CD4-positive, CD25-positive, alpha-beta regulatory T cell (primary cell): ENCODE measurements around the gene DBT. TPM values are rescaled to one million over a fixed set of nuclear protein-coding genes. Genes with fewer than 3 reads are reported as not detected.
A peak's percentile ranks its signal among the peaks of the same experiment; 100 is the strongest.

Source experiments
- ATAC-seq, 2 donors: fragments of 150-1000 bp; cut with Tn5 transposase; one replicate each; pipeline ENCODE4 v1.10.0; 2021; ENCODE audit warnings: low read depth in 2 of 2, moderate number of reproducible peaks in 2 of 2, moderate library complexity in 1 of 2
- DNase-seq, 3 donors: peaks; one replicate each; pipeline versions ENCODE4 v3.0.0 to v3.0.0-alpha.2; 2012 to 2022; ENCODE audit warnings: mixed read lengths in 1 of 3
- H3K27ac ChIP-seq: one replicate; pipeline ENCODE4 v1.7.0; 2013; ENCODE audit warnings: mild to moderate bottlenecking, low read length; ENCODE audit not compliant: insufficient read depth, poor library complexity, severe bottlenecking
- H3K27me3 ChIP-seq: one replicate; pipeline ENCODE4 v1.7.0; 2013; ENCODE audit warnings: low read length; ENCODE audit not compliant: control insufficient read depth, insufficient read depth
- H3K36me3 ChIP-seq: one replicate; pipeline ENCODE4 v1.7.0; 2013; ENCODE audit warnings: mild to moderate bottlenecking, low read length, moderate library complexity; ENCODE audit not compliant: control insufficient read depth, insufficient read depth
- H3K4me1 ChIP-seq: 2 replicates; pipeline ENCODE4 v1.7.0; 2013; ENCODE audit warnings: mild to moderate bottlenecking, low read length; ENCODE audit not compliant: insufficient read depth, control insufficient read depth, poor library complexity, severe bottlenecking
- H3K4me3 ChIP-seq: one replicate; pipeline ENCODE4 v1.7.0; 2013; ENCODE audit warnings: low read depth, mild to moderate bottlenecking, low read length, moderate library complexity
- H3K9me3 ChIP-seq, 2 experiments: 1 replicate in 1 of 2; 2 replicates in 1 of 2; pipeline ENCODE4 v1.7.0; 2013; ENCODE audit warnings: low read length in 2 of 2, mild to moderate bottlenecking in 1 of 2, moderate library complexity in 1 of 2; ENCODE audit not compliant: control insufficient read depth in 2 of 2
- H3K27ac Mint-ChIP-seq, 3 donors: one replicate each; pipeline ENCODE4 v1.8.0; 2020 to 2022; ENCODE audit warnings: mild to moderate bottlenecking in 3 of 3, mixed read lengths in 3 of 3, moderate library complexity in 2 of 3
- H3K27me3 Mint-ChIP-seq: one replicate; pipeline ENCODE4 v1.8.0; 2022; ENCODE audit warnings: mild to moderate bottlenecking, mixed read lengths
- H3K36me3 Mint-ChIP-seq: one replicate; pipeline ENCODE4 v1.8.0; 2020; ENCODE audit warnings: mixed read lengths
- H3K4me1 Mint-ChIP-seq, 4 donors: one replicate each; pipeline ENCODE4 v1.8.0; 2020 to 2022; ENCODE audit warnings: mixed read lengths in 4 of 4, mild to moderate bottlenecking in 1 of 4
- H3K4me3 Mint-ChIP-seq, 4 donors: one replicate each; pipeline ENCODE4 v1.8.0; 2020 to 2022; ENCODE audit warnings: mild to moderate bottlenecking in 4 of 4, mixed read lengths in 4 of 4, moderate library complexity in 3 of 4
- H3K9me3 Mint-ChIP-seq, 7 donors: one replicate each; pipeline ENCODE4 v1.8.0; 2020 to 2022; ENCODE audit warnings: mixed read lengths in 7 of 7, mild to moderate bottlenecking in 3 of 7, moderate library complexity in 2 of 7
- polyA plus RNA-seq, 4 donors: library from polyadenylated mRNA; unstranded; fragments of 300-500 nt; fragmentation: Illumina TruSeq; gene quantifications; one replicate each; pipeline ENCODE4 v1.2.3, GENCODE V29; 2021
- total RNA-seq: library from RNA; stranded (reverse); gene quantifications from one replicate; pipeline ENCODE4 v1.2.3, GENCODE V29; 2022

The DBT gene
- total and polyA plus RNA-seq, 5 donors from 2014 or later, result 3.4 to 10.0 (median 5.5) TPM

DNA sequence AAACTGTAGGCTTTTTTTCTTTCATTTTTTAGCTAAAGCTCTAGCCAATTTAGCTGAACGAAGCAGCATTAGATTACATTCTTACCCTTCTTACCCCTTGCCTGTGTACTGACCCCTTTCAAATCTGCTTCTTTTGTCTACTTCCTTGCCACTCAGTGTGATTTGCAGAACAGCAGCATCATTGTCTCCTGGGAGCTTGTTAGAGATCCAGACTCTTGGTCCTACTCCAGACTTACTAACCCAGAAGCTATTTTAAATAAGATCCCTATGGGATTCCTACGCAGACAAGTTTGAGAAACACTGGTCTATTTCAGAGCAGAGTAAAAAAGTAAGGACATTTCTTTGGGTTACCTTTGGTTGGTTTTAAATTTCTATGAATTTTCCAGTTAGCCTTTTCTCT is 85.4 kb downstream of the DBT start:
- Histone ChIP-seq H3K36me3 (no peaks in the 10 kb centered on the region), H3K9me3 (no peaks in the 10 kb centered on the region), H3K27me3 (no peaks in the 10 kb centered on the region), H3K27ac (no peak overlapping the region), H3K4me3 (no peak overlapping the region), H3K4me1 (no peaks in the 10 kb centered on the region)
- Mint-ChIP-seq H3K27me3 (no peaks in the 10 kb centered on the region), H3K27ac (no peak overlapping the region), H3K36me3 (no peaks in the 10 kb centered on the region), H3K9me3 (peaks cover 0 to 2% (median 0%) of the 10 kb centered on the region in 7 donors), H3K4me3 (no peak overlapping the region), H3K4me1 (no peaks in the 10 kb centered on the region)
- ATAC-seq, result no peak
- no peak for DNase-seq

GRCh38 chr1:100162881-100163280 is 86.8 kb downstream of the DBT start:
- Mint-ChIP-seq H3K27me3 (no peaks in the 10 kb centered on the region), H3K9me3 (peaks cover 0 to 2% (median 0%) of the 10 kb centered on the region in 7 donors), H3K4me1 (no peaks in the 10 kb centered on the region), H3K27ac (no peak overlapping the region), H3K36me3 (no peaks in the 10 kb centered on the region), H3K4me3 (no peak overlapping the region)
- ATAC-seq (no peak), DNase-seq (no peak)
- no peaks in the 10 kb centered on the region for H3K9me3 ChIP-seq
- H3K4me3 ChIP-seq, result no peak overlapping the region
- no peaks in the 10 kb centered on the region for H3K27me3 ChIP-seq
- H3K27ac ChIP-seq, result no peak overlapping the region
- H3K36me3 ChIP-seq, result no peaks in the 10 kb centered on the region
- no peaks in the 10 kb centered on the region for H3K4me1 ChIP-seq

- Histone ChIP-seq H3K36me3 (peaks cover 23% of the 10 kb centered on the region), H3K4me3 (no peak overlapping the region), H3K27ac (no peak overlapping the region), H3K9me3 (no peaks in the 10 kb centered on the region), H3K4me1 (no peaks in the 10 kb centered on the region), H3K27me3 (no peaks in the 10 kb centered on the region)
- Mint-ChIP-seq H3K4me3 (no peak overlapping the region), H3K9me3 (no peaks in the 10 kb centered on the region), H3K27me3 (no peaks in the 10 kb centered on the region), H3K27ac (peak overlapping the region in 1 of 3 donors; percentile 40), H3K4me1 (peaks cover 6 to 15% (median 9%) of the 10 kb centered on the region in 4 donors), H3K36me3 (peaks cover 9% of the 10 kb centered on the region)
- ATAC-seq (no peak), DNase-seq (peak in 1 of 3 donors; percentile 5)
Measured at GRCh38 chr1:100152271-100152670, 97.4 kb downstream of the DBT start.

DNA sequence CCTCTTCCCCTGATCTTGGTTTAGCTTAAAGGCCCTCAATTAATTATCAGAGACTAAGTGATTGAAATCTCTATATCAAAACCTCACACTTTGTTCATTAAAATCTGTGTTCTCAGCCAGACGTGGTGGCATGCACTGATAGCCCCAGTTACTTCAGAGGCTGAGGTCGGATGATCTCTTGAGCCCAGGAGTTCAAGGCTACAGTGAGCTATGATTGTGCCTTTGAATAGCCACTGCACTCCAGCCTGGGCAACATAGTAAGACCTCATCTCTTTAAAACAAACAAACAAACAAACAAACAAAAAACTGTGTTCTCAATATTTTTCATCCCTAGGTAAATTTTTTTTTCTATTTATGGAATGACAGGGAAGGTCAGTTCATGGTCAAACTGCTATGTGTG is 98.0 kb downstream of the DBT start:
- Mint-ChIP-seq H3K36me3 (peaks cover 9% of the 10 kb centered on the region), H3K4me3 (no peak overlapping the region), H3K9me3 (no peaks in the 10 kb centered on the region), H3K27me3 (no peaks in the 10 kb centered on the region), H3K4me1 (peaks cover 6 to 15% (median 9%) of the 10 kb centered on the region in 4 donors), H3K27ac (peak overlapping the region in 1 of 3 donors; percentile 40)
- no peak for ATAC-seq
- Histone ChIP-seq H3K9me3 (no peaks in the 10 kb centered on the region), H3K4me3 (no peak overlapping the region), H3K4me1 (no peaks in the 10 kb centered on the region), H3K27me3 (no peaks in the 10 kb centered on the region), H3K36me3 (peaks cover 28% of the 10 kb centered on the region), H3K27ac (no peak overlapping the region)
- DNase-seq, result no peak

GRCh38 chr1:100147875-100148274 is 101.8 kb downstream of the DBT start:
- H3K27ac Mint-ChIP-seq, result peak overlapping the region in 2 of 3 donors; percentile 23 to 80

DNA sequence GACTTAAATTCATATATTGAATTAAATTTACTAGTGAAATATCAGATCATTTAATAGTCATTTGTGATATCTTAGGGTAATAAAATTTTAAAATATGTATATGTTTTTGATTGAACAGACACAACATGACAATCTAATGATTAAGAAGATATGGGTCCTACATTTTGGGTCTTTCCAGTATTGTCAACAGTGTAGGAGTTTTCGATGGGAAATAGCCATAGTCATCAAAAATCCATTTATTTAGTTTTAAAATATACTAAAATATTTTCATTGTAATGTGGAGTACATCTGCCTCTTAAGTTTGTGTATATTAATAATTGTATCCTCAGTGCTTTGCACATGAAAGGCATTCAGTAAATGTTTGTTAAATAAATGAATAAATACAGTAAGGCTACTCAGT is 102.7 kb downstream of the DBT start:
- no peaks in the 10 kb centered on the region for H3K9me3 ChIP-seq
- Mint-ChIP-seq H3K9me3 (no peaks in the 10 kb centered on the region), H3K4me3 (no peak overlapping the region), H3K27ac (no peak overlapping the region), H3K27me3 (no peaks in the 10 kb centered on the region), H3K36me3 (peaks cover 29% of the 10 kb centered on the region), H3K4me1 (peaks cover 5 to 14% (median 8%) of the 10 kb centered on the region in 4 donors)
- ATAC-seq (no peak), DNase-seq (no peak)
- no peak overlapping the region for H3K4me3 ChIP-seq
- no peaks in the 10 kb centered on the region for H3K4me1 ChIP-seq
- H3K36me3 ChIP-seq, result peaks cover 74% of the 10 kb centered on the region
- no peaks in the 10 kb centered on the region for H3K27me3 ChIP-seq
- H3K27ac ChIP-seq, result no peak overlapping the region

More at GRCh38 chr1:100147875-100148274, 101.8 kb downstream of the DBT start:
- Histone ChIP-seq H3K27ac (no peak overlapping the region), H3K4me3 (no peak overlapping the region), H3K9me3 (no peaks in the 10 kb centered on the region), H3K4me1 (no peaks in the 10 kb centered on the region), H3K36me3 (peaks cover 65% of the 10 kb centered on the region), H3K27me3 (no peaks in the 10 kb centered on the region)
- Mint-ChIP-seq H3K4me1 (peaks cover 5 to 21% (median 8%) of the 10 kb centered on the region in 4 donors), H3K4me3 (no peak overlapping the region), H3K9me3 (no peaks in the 10 kb centered on the region), H3K36me3 (peaks cover 23% of the 10 kb centered on the region), H3K27me3 (no peaks in the 10 kb centered on the region)
- DNase-seq, result no peak
- ATAC-seq, result no peak

DNA sequence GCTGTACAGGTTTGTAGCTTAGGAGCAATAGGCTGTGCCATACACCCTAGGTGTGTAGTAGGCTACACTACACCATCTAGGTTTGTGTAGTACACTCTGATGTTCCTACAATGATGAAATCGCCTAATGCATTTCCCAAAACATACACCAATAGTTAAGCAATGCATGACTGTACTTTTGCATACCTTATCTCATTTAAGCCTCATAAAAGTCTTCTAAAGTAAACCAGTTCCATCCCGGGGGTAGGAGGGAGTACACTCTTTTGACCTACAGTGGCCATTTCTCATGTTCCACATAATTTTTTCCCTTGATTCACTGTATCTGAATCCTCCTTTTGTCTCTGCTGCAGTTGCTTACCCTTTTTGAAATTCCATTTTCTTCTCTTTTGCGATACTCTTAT is 104.5 kb downstream of the DBT start:
- Mint-ChIP-seq H3K9me3 (no peaks in the 10 kb centered on the region), H3K36me3 (peaks cover 34% of the 10 kb centered on the region), H3K4me3 (no peak overlapping the region), H3K27me3 (no peaks in the 10 kb centered on the region), H3K27ac (peak overlapping the region in 2 of 3 donors; percentile 16 to 21), H3K4me1 (peaks cover 5 to 12% (median 8%) of the 10 kb centered on the region in 4 donors)
- no peak overlapping the region for H3K4me3 ChIP-seq
- H3K4me1 ChIP-seq, result no peaks in the 10 kb centered on the region
- no peak overlapping the region for H3K27ac ChIP-seq
- H3K27me3 ChIP-seq, result no peaks in the 10 kb centered on the region
- peaks cover 90% of the 10 kb centered on the region for H3K36me3 ChIP-seq
- no peaks in the 10 kb centered on the region for H3K9me3 ChIP-seq
- ATAC-seq (no peak), DNase-seq (no peak)

DNA sequence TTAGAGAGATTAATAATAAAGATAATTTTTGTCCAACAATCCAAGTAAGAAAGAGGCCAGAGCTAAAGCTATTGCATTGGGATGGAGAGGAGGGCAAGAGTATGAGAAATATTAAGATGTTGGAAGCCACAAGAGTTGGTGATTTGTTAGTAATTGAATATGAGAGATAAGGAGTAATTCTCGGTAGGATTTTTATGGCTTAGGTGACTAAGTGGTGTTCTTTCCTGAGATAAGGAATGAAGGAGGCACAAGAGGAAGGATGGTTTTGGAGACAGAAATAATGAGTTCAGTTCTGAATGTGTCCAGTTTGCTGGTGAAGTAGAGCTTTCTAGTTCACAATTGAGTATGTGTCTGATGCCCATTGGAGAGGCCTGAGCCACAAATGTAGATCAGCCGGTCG is 107.3 kb downstream of the DBT start:
- no peaks in the 10 kb centered on the region for H3K4me1 ChIP-seq
- no peaks in the 10 kb centered on the region for H3K9me3 Mint-ChIP-seq
- peaks cover 44% of the 10 kb centered on the region for H3K36me3 Mint-ChIP-seq
- ATAC-seq (no peak), DNase-seq (no peak)
- peak overlapping the region in 2 of 3 donors; percentile 18 to 33 for H3K27ac Mint-ChIP-seq
- no peaks in the 10 kb centered on the region for H3K27me3 ChIP-seq
- H3K27me3 Mint-ChIP-seq, result no peaks in the 10 kb centered on the region
- no peak overlapping the region for H3K4me3 Mint-ChIP-seq
- H3K4me3 ChIP-seq, result no peak overlapping the region
- H3K4me1 Mint-ChIP-seq, result peaks cover 7 to 17% (median 8%) of the 10 kb centered on the region in 4 donors
- no peaks in the 10 kb centered on the region for H3K9me3 ChIP-seq
- H3K27ac ChIP-seq, result no peak overlapping the region
- H3K36me3 ChIP-seq, result peaks cover 96% of the 10 kb centered on the region
